Measurements from ENCODE around the gene RNF34.

DNA sequence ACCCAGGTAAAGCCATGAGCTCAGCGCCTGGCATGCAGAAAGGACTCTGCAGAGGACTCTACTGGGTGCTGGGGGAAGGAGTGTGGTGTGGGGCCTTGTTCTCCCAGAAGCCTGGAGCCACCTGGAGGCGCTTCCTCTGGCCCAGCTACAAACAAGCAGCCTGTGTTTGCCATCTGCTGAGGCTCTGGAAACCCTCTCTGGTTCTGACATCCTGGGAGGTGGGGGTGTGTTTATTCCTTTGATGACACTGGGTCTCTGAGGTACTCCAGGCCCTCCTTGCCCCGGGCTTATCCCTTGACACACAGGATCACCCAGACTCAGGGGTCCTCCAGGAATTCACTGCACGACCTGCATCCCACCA is 44.9 kb downstream of the RNF34 start:
- TF ChIP-seq POLR2AphosphoS5 (IDR thresholded peaks at IDR 0.05; ENCODE audit: low read depth, low read length) (no peak), TAF1 (IDR thresholded peaks at IDR 0.05; ENCODE audit: borderline replicate concordance, insufficient read depth, low read length) (no peak), SIN3A (IDR thresholded peaks at IDR 0.05; ENCODE audit: borderline replicate concordance, insufficient read depth, low read length) (no peak)

Measured in PFSK-1 (cell line).